HUES48 (cell line): ENCODE measurements around the gene ZBTB20.

ENCODE experiments used
- H3K27ac ChIP-seq: one replicate; pipeline ENCODE4 v1.7.0; 2013; ENCODE audit warnings: low read depth, low read length, inconsistent platforms
- H3K27me3 ChIP-seq: 2 replicates; pipeline ENCODE4 v1.6.1; 2013; ENCODE audit warnings: mild to moderate bottlenecking, low read length; ENCODE audit not compliant: control insufficient read depth, insufficient read depth
- H3K36me3 ChIP-seq: 2 replicates; pipeline ENCODE4 v1.6.1; 2013; ENCODE audit warnings: low read length; ENCODE audit not compliant: control insufficient read depth, insufficient read depth
- H3K4me1 ChIP-seq: 2 replicates; pipeline ENCODE4 v1.6.1; 2013; ENCODE audit warnings: mild to moderate bottlenecking, low read length; ENCODE audit not compliant: control insufficient read depth, insufficient read depth
- H3K4me3 ChIP-seq: 2 replicates; pipeline ENCODE4 v1.5.1; 2013; ENCODE audit warnings: mild to moderate bottlenecking, low read depth, low read length
- H3K9ac ChIP-seq: 2 replicates; pipeline ENCODE4 v1.6.1; 2013; ENCODE audit warnings: mild to moderate bottlenecking, low read depth, low read length, moderate library complexity
- H3K9me3 ChIP-seq: 2 replicates; pipeline ENCODE4 v1.6.1; 2013; ENCODE audit warnings: low read length; ENCODE audit not compliant: control insufficient read depth, insufficient read depth

Gene ZBTB20

DNA sequence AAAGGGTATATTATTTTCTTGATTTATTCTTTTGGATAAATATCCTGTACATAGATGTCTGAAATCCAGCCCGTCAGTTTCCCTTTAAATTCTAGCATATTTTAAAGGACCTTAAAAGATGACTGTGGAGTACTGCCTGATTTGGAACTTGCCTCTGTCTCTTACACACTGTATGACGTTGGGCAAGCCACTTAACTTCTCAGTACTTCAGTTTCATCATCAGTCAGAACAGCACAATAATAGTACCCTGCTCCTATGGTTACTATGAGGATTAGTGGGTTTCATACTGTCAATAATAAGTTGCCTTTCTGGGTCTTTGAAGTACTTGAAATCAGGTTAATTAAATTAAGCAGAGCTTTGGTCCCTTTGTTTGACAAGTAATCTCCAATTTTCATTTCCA, 479.0 kb downstream of the ZBTB20 start:
- no peaks in the 10 kb centered on the region for H3K36me3 ChIP-seq
- H3K9ac ChIP-seq, result no peak overlapping the region
- no peak overlapping the region for H3K27ac ChIP-seq
- H3K4me3 ChIP-seq, result no peak overlapping the region
- no peaks in the 10 kb centered on the region for H3K9me3 ChIP-seq
- no peaks in the 10 kb centered on the region for H3K27me3 ChIP-seq
- peaks cover 15% of the 10 kb centered on the region for H3K4me1 ChIP-seq

DNA sequence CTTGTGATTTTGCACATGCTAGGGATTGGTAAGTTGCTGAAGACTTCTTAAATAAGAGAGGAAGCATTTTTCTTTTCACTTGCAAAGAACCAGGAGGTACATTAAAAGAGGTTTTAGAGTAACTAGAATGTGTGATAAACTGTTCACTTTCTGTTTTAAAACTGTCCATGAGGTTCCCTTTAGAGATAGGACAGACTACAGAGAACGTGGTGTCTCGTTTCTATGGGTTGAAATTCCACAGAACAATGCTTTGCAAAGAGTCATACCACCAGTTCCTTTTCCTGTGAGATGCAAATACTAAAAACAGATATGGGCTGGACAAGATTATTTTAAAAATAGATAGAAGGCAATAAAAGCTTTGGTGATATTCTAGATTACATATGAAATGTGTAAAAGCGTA, 480.5 kb downstream of the ZBTB20 start:
- no peak overlapping the region for H3K9ac ChIP-seq
- H3K4me1 ChIP-seq, result peaks cover 5% of the 10 kb centered on the region
- H3K36me3 ChIP-seq, result no peaks in the 10 kb centered on the region
- H3K27me3 ChIP-seq, result no peaks in the 10 kb centered on the region
- no peaks in the 10 kb centered on the region for H3K9me3 ChIP-seq
- no peak overlapping the region for H3K27ac ChIP-seq
- H3K4me3 ChIP-seq, result no peak overlapping the region

DNA sequence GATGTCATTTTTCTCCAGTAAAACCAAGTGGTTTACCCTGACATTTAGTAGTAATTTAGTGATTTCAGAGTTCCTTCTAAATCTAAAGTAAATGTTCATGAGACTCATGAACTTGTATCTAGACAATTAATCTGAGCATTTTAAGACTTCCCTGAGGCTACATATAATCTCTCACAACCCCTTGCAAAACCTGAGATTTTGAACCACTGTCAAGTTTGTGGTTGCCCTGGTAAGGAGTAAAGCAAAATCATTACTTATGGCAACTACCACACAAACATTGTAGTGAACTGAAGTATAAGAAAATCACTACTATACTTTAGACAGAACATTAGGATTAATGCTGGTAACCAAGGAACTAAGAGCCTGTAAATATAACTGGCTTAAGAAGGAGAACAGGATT, 483.1 kb downstream of the ZBTB20 start:
- Histone ChIP-seq H3K27me3 (no peaks in the 10 kb centered on the region), H3K27ac (no peak overlapping the region), H3K36me3 (no peaks in the 10 kb centered on the region), H3K9me3 (no peaks in the 10 kb centered on the region), H3K4me1 (peaks cover 5% of the 10 kb centered on the region), H3K9ac (no peak overlapping the region), H3K4me3 (no peak overlapping the region)

DNA sequence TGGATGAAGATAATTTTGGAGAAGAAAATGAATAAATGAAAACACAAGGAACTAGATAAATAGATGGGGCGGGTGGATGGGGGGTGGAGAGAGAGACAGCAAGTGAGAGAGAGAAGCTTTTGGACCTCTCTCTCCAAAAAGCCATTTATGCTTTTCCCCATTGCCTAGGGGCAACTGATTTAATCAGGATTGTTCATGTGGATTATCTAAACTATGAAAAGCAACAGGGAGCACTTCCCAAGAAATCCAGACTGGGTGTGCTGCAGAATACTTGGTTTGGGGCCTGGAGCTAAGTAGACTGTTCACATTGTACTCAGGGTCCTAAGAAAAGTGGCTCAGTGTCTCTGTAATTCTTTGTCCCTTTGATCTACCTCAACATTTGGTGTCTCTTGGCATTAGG, 486.3 kb downstream of the ZBTB20 start:
- no peaks in the 10 kb centered on the region for H3K4me1 ChIP-seq
- H3K9ac ChIP-seq, result no peak overlapping the region
- H3K27ac ChIP-seq, result no peak overlapping the region
- H3K36me3 ChIP-seq, result no peaks in the 10 kb centered on the region
- H3K4me3 ChIP-seq, result no peak overlapping the region
- H3K27me3 ChIP-seq, result no peaks in the 10 kb centered on the region
- no peaks in the 10 kb centered on the region for H3K9me3 ChIP-seq

DNA sequence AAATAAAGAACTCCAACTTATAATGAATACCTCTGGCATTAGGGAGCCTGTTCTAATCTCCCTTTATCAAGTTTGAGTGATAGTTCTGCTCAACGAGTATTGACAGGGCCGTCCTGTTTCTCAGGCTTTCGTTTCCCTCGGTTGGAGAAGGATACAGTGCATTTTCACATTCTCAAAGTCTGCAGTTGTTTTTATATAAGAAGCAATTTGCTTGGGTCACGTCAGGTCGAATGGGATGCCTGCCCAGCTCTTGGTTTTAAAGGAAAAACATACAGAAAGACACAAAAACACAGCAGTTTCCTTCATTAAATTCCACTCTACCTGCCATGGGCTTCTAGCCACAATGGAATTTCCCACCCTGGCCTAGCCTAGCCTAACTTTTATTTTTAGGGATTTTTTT, 487.0 kb downstream of the ZBTB20 start:
- no peaks in the 10 kb centered on the region for H3K9me3 ChIP-seq
- H3K27me3 ChIP-seq, result no peaks in the 10 kb centered on the region
- no peak overlapping the region for H3K4me3 ChIP-seq
- H3K4me1 ChIP-seq, result no peaks in the 10 kb centered on the region
- H3K27ac ChIP-seq, result no peak overlapping the region
- no peaks in the 10 kb centered on the region for H3K36me3 ChIP-seq
- H3K9ac ChIP-seq, result no peak overlapping the region

DNA sequence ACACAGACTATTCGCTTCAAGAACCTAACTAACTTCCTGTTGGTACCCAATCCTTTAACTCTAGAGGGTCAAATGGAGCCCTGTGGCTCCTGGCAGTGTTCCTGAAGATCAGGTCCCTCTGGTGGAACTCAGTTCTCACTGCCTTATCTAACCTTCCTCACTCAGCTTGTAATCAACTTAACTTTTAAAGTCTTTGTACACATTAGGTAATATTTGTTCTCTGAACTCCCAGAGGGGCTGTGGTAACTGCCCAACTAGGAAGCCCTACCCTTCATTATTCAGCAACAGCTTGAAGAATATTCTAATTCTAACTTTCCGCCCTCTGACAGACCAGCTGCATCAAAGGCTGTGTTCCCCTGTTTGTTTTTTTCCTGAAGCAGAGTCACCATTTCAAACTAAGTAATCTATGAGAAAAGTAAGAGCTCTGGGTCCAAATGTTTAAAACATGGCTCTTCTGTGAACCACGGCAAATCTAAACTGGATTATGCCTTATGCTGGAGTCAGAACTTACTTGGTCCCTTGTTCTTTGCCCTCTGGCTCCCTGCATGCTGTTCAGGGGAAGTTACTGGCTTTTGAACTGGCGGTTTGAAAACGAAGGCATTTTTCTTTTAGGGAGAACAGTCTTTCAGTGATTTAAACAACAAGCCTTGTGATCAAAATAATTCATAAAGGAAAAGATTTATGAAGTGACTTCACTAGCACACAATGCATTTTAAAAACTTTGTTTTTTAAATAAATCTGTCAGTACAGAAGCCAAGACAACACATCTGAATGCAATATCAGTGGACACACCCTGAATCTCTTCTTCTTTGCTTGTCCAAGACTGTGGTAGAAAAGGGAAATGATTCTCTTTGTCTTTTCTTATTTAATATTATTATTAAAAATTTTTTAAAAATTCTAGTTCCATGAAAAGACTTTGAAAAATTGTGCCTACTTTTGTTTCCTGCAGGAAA, 487.7 kb downstream of the ZBTB20 start:
- H3K4me1 ChIP-seq, result no peaks in the 10 kb centered on the region
- H3K9me3 ChIP-seq, result no peaks in the 10 kb centered on the region
- no peak overlapping the region for H3K27ac ChIP-seq
- no peaks in the 10 kb centered on the region for H3K36me3 ChIP-seq
- no peak overlapping the region for H3K4me3 ChIP-seq
- H3K9ac ChIP-seq, result no peak overlapping the region
- H3K27me3 ChIP-seq, result no peaks in the 10 kb centered on the region

DNA sequence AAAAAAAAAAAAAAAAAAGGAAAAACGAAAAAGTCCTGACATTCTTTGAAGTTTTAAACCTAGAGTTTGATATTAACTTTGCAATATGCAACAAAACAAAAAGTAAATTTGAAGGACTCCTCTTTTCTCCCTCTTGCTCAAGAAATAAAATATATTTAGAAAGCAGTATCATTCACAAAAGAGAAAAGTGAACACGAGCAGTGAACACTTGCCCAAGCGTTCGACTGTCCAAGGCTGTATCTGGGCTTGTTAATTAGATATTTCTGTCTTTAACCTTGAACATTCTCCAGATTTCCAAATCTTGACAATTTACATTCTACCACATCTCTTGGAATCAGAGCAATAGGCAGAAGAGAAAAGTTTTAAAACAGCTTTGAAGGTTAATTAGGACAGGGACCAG, 495.5 kb downstream of the ZBTB20 start:
- Histone ChIP-seq H3K9ac (no peak overlapping the region), H3K4me1 (no peaks in the 10 kb centered on the region), H3K4me3 (no peak overlapping the region)

DNA sequence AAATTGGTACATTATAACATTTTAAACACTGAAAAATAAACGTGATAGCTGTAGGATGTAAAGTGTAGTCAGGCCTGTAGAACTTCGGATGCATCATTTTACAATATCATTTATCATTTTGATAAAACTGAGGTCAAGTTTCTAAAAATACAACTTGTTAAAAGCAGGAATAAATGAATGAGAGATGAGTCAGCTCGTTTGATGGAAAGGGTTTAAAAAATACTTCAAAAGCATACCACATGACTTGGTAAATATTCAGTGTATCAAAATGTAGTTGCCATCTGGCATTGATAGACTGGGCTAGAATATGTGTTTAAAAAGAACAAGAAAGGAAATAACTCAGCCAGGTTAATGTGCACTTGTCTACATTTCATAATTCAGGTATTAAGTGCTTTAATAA, 496.3 kb downstream of the ZBTB20 start:
- Histone ChIP-seq H3K9me3 (no peaks in the 10 kb centered on the region), H3K4me3 (no peak overlapping the region), H3K27ac (no peak overlapping the region), H3K27me3 (no peaks in the 10 kb centered on the region), H3K9ac (no peak overlapping the region), H3K36me3 (no peaks in the 10 kb centered on the region), H3K4me1 (no peaks in the 10 kb centered on the region)

More for the DNA sequence above, 495.5 kb downstream of the ZBTB20 start:
- H3K36me3 ChIP-seq, result no peaks in the 10 kb centered on the region
- no peak overlapping the region for H3K27ac ChIP-seq
- H3K9me3 ChIP-seq, result no peaks in the 10 kb centered on the region
- H3K27me3 ChIP-seq, result no peaks in the 10 kb centered on the region

DNA sequence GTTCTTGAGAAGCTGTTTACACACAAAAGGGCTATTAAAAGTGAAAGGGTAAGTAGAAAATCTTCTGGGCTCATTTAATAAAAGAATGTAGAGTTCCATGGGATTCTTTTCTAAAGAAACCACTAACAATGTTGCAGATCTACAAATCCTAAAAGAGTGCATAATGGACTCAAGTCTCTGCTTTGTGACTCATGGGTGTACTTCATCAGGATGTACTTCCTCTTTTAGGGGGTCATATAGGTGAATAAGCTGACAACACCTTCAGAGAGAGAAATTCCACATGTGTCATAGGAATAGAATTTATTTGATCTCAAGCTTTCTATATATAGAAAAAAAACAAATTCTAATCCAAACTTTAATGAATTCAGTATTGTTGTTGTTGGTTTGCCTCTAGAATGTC, 497.8 kb downstream of the ZBTB20 start:
- Histone ChIP-seq H3K9ac (no peak overlapping the region), H3K27me3 (no peaks in the 10 kb centered on the region), H3K9me3 (no peaks in the 10 kb centered on the region), H3K4me3 (no peak overlapping the region), H3K27ac (peak overlapping the region; percentile 69), H3K4me1 (peaks cover 3% of the 10 kb centered on the region; the same call in 1 of the 2 replicates), H3K36me3 (no peaks in the 10 kb centered on the region)

DNA sequence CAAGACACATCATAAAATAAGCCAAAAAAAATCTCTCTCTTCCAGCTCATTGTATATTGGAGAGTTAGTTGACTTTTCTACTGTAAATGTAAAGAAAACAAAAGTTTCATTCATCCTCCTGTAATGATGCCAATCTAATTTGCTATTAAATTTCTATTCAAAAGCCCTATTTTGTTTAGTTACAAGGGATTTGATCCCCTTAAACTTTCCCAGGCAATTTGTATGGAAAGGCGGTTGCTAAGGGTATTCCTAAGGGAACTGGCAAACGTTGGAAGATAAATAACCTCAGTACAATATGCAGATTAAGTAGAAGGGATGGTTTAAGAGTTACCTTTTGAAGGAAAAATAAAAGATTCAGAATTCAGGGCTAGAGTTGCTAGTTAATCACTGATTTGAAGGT, 500.6 kb downstream of the ZBTB20 start:
- no peak overlapping the region for H3K9ac ChIP-seq
- no peak overlapping the region for H3K4me3 ChIP-seq
- no peaks in the 10 kb centered on the region for H3K9me3 ChIP-seq
- peaks cover 11% of the 10 kb centered on the region; the same call in 1 of the 2 replicates for H3K4me1 ChIP-seq
- no peaks in the 10 kb centered on the region for H3K36me3 ChIP-seq
- H3K27ac ChIP-seq, result no peak overlapping the region
- no peaks in the 10 kb centered on the region for H3K27me3 ChIP-seq

DNA sequence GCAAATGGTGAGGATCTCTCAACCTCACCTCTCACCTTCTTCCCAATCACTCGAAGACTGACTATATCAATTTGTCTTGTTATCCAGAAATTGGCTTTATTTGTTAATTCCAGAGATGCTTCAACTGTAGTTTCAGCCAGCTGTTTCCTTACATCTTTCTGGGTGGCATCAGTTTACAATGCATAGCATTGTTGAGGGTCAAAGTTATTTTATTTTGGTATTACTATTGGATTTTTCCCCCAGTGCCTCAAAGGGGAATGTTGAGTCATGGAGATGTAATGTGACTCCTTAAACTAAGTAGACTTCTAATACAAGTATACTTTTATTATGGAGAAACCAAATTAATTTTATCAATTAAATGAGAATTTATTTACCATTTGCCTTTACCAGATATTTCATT, 501.7 kb downstream of the ZBTB20 start:
- Histone ChIP-seq H3K4me1 (peaks cover 11% of the 10 kb centered on the region; the same call in 1 of the 2 replicates), H3K9ac (no peak overlapping the region), H3K36me3 (no peaks in the 10 kb centered on the region), H3K27me3 (no peaks in the 10 kb centered on the region), H3K4me3 (no peak overlapping the region), H3K27ac (no peak overlapping the region), H3K9me3 (no peaks in the 10 kb centered on the region)
